IMR-90 (cell line): Measurements from ENCODE around the gene SLC12A4. TPM values are rescaled to one million over a fixed set of nuclear protein-coding genes. Genes with fewer than 3 reads are reported as not detected.

Experiments used
- ATAC-seq: fragments of 200-7000 bp; cut with Tn5 transposase; 2 replicates; pipeline ENCODE4 v1.9.1; 2020; ENCODE audit warnings: low read depth, mild to moderate bottlenecking, moderate library complexity
- Bru-seq: library from RNA; stranded (reverse); fragments of 400-500 nt; gene quantifications from one replicate; lab custom pipeline; 2021; lab: Mats Ljungman, UMichigan
- BruChase-seq, 2 experiments: library from RNA; stranded (reverse); fragments of 400-500 nt; gene quantifications; one replicate each; lab custom pipeline; 2021; lab: Mats Ljungman, UMichigan
- BruUV-seq: library from RNA; stranded (reverse); fragments of 400-500 nt; replicated peaks from 2 replicates; lab custom pipeline; 2021; lab: Mats Ljungman, UMichigan
- CTCF ChIA-PET: fragments of 300-600 bp; formaldehyde crosslinking; extraction: SDS; loops from one replicate; lab custom pipeline; 2021; ENCODE audit warnings: antibody characterized with exemption; lab: Yijun Ruan, JAX
- POLR2A ChIA-PET: fragments of 300-600 bp; sonication (Branson Sonifier 250); formaldehyde crosslinking; loops from one replicate; lab custom pipeline; 2022; ENCODE audit warnings: antibody characterized with exemption; ENCODE audit not compliant: unreplicated experiment; lab: Charles Lee
- DNase-seq: peaks from one replicate; pipeline ENCODE4 v3.0.0; 2013
- H2AFZ ChIP-seq: replicated peaks from 2 replicates; pipeline ENCODE3; 2013; ENCODE audit warnings: low read length, mild to moderate bottlenecking; ENCODE audit not compliant: poor library complexity
- H2AK5ac ChIP-seq: 2 replicates; pipeline ENCODE4 v1.6.1; 2013; ENCODE audit warnings: low read depth, low read length, inconsistent platforms
- H2AK9ac ChIP-seq: replicated peaks from 2 replicates; pipeline ENCODE3; 2013; ENCODE audit warnings: mild to moderate bottlenecking, low read depth, low read length, moderate library complexity; ENCODE audit not compliant: poor library complexity
- H2BK120ac ChIP-seq: 2 replicates; pipeline ENCODE4 v1.6.1; 2013; ENCODE audit warnings: low read depth, low read length, inconsistent platforms
- H2BK15ac ChIP-seq: 3 replicates; pipeline ENCODE4 v1.6.1; 2013; ENCODE audit warnings: low read depth, low read length, inconsistent platforms
- H2BK20ac ChIP-seq: 2 replicates; pipeline ENCODE4 v1.6.1; 2013; ENCODE audit warnings: low read depth, mild to moderate bottlenecking, inconsistent platforms, low read length, moderate library complexity
- H2BK5ac ChIP-seq: 2 replicates; pipeline ENCODE4 v1.6.1; 2013; ENCODE audit warnings: mild to moderate bottlenecking, low read depth, low read length, inconsistent platforms; ENCODE audit not compliant: poor library complexity, severe bottlenecking
- H3K14ac ChIP-seq: replicated peaks from 2 replicates; pipeline ENCODE4 v1.6.1; 2013; ENCODE audit warnings: low read depth, low read length, inconsistent platforms
- H3K18ac ChIP-seq: 2 replicates; pipeline ENCODE4 v1.6.1; 2013; ENCODE audit warnings: low read depth, low read length, control low read depth
- H3K23ac ChIP-seq: 2 replicates; pipeline ENCODE4 v1.6.1; 2013; ENCODE audit warnings: low read depth, low read length, inconsistent platforms
- H3K27ac ChIP-seq: 2 replicates; pipeline ENCODE4 v1.5.1; 2013; ENCODE audit warnings: mild to moderate bottlenecking, control low read depth, low read length; ENCODE audit not compliant: insufficient read depth
- H3K27me3 ChIP-seq: 2 replicates; pipeline ENCODE4 v1.6.1; 2013; ENCODE audit warnings: low read length; ENCODE audit not compliant: control insufficient read depth, insufficient read depth
- H3K36me3 ChIP-seq: 2 replicates; pipeline ENCODE4 v1.6.1; 2013; ENCODE audit warnings: low read length, mixed read lengths; ENCODE audit not compliant: control insufficient read depth, insufficient read depth
- H3K4ac ChIP-seq: 2 replicates; pipeline ENCODE4 v1.6.1; 2013; ENCODE audit warnings: low read depth, low read length, inconsistent platforms
- H3K4me1 ChIP-seq: 2 replicates; pipeline ENCODE4 v1.6.1; 2013; ENCODE audit warnings: low read length, mixed read lengths; ENCODE audit not compliant: control insufficient read depth, insufficient read depth
- H3K4me2 ChIP-seq: 2 replicates; pipeline ENCODE4 v1.6.1; 2013; ENCODE audit warnings: low read depth, mild to moderate bottlenecking, control low read depth, low read length, moderate library complexity
- H3K4me3 ChIP-seq: 2 replicates; pipeline ENCODE4 v1.5.1; 2013; ENCODE audit warnings: low read depth, mild to moderate bottlenecking, control low read depth, low read length, moderate library complexity; ENCODE audit not compliant: insufficient read depth
- H3K56ac ChIP-seq: 2 replicates; pipeline ENCODE4 v1.6.1; 2013; ENCODE audit warnings: low read length, inconsistent platforms; ENCODE audit not compliant: insufficient read depth; ENCODE audit errors: extremely low read depth
- H3K79me1 ChIP-seq, 2 experiments: 2 replicates each; pipeline ENCODE4 v1.6.1; 2013; ENCODE audit warnings: low read length in 2 of 2, inconsistent platforms in 1 of 2, low read depth in 1 of 2
- H3K9ac ChIP-seq: 2 replicates; pipeline ENCODE4 v1.6.1; 2013; ENCODE audit warnings: low read depth, low read length, control low read depth
- H3K9me1 ChIP-seq: 2 replicates; pipeline ENCODE4 v1.6.1; 2013; ENCODE audit warnings: low read length, inconsistent platforms; ENCODE audit not compliant: insufficient read depth
- H3K9me3 ChIP-seq: 2 replicates; pipeline ENCODE4 v1.6.1; 2013; ENCODE audit warnings: low read length; ENCODE audit not compliant: control insufficient read depth, insufficient read depth
- H4K20me1 ChIP-seq: 2 replicates; pipeline ENCODE4 v1.6.1; 2013; ENCODE audit warnings: low read length, inconsistent platforms; ENCODE audit not compliant: insufficient read depth
- H4K5ac ChIP-seq: 2 replicates; pipeline ENCODE4 v1.6.1; 2013; ENCODE audit warnings: mild to moderate bottlenecking, low read depth, low read length, control low read depth
- H4K8ac ChIP-seq, 2 experiments: 2 replicates each; pipeline ENCODE4 v1.6.1; 2013; ENCODE audit warnings: low read depth in 2 of 2, low read length in 2 of 2, control low read depth in 1 of 2, inconsistent platforms in 1 of 2
- H4K91ac ChIP-seq: 2 replicates; pipeline ENCODE4 v1.6.1; 2013; ENCODE audit warnings: low read depth, low read length, inconsistent platforms; ENCODE audit not compliant: insufficient read depth
- MAZ ChIP-seq: IDR thresholded peaks from 2 replicates; pipeline ENCODE4 v1.6.1; 2012; ENCODE audit warnings: low read depth, mild to moderate bottlenecking, low read length, improper control_type of control experiment, moderate library complexity, borderline replicate concordance
- POLR2A ChIP-seq: IDR thresholded peaks from 2 replicates; pipeline ENCODE4 v1.6.1; 2012; ENCODE audit warnings: mild to moderate bottlenecking, low read depth, low read length
- SMC3 ChIP-seq: fragments of 150-350 bp; IDR thresholded peaks from 2 replicates; pipeline ENCODE4 v1.6.1; 2016; ENCODE audit warnings: low read depth, mild to moderate bottlenecking, antibody characterized with exemption, low read length, moderate library complexity
- WGBS, 2 experiments: methylation state at CpG; one replicate each; pipeline versions ENCODE4 v1.1.5 to v1.1.7; 2013; ENCODE audit warnings: missing lambda C conversion rate in 2 of 2; ENCODE audit not compliant: insufficient read length in 1 of 2; ENCODE audit errors: extremely low coverage in 2 of 2; 5-methylcytosine and 5-hydroxymethylcytosine counted together
- dilution Hi-C: fragments of 300-500 bp; cut with HindIII; formaldehyde crosslinking; loops from one replicate; pipeline ENCODE4 v1.14.3; 2018; ENCODE audit warnings: low sequenced_read_pairs; ENCODE audit not compliant: unreplicated experiment
- in situ Hi-C: fragments of 300-500 bp; cut with MboI; formaldehyde crosslinking; loops from 3 replicates; pipeline ENCODE4 v1.14.3; 2019; ENCODE audit warnings: low sequenced_read_pairs, inconsistent platforms, mixed read lengths
- intact Hi-C: fragments of 100-400 bp; cut with micrococcal nuclease; formaldehyde crosslinking; loops from 2 replicates; pipeline ENCODE4 v1.10.0; 2022
- long read RNA-seq: library from polyadenylated mRNA; unstranded; transcript quantifications from one replicate; pipeline ENCODE4 v2.0.0, GENCODE V29; 2021; ENCODE audit not compliant: unreplicated experiment
- polyA plus RNA-seq, 3 experiments: library from polyadenylated mRNA; depleted of rRNA; stranded (reverse); fragments of >200 nt; gene quantifications; 2 replicates each; pipeline ENCODE4 v1.2.3, GENCODE V29; 2012; ENCODE audit warnings: low replicate concordance in 1 of 3
- total RNA-seq: library from RNA; depleted of rRNA; stranded (reverse); fragments of >200 nt; gene quantifications from 2 replicates; pipeline ENCODE4 v1.2.3, GENCODE V29; 2012; rRNA removed

SLC12A4 gene
- total RNA-seq = 36.4 and 36.6 TPM in 2 replicates
- 114 and 132 TPM in 2 replicates for polyA plus RNA-seq (2012; rRNA removed)
- polyA plus RNA-seq (2012; cell fraction: cytosol; rRNA removed) = 47.5 and 51.1 TPM in 2 replicates
- 281 and 488 TPM in 2 replicates for polyA plus RNA-seq (2012; cell fraction: nucleus; rRNA removed; ENCODE audit: low replicate concordance)
- Bru-seq, nascent RNA = percentile 85 among the genes with signal in this experiment
- BruChase-seq, experiment 1, labeled RNA remaining after a 6-hour chase = percentile 90 among the genes with signal in this experiment
- BruChase-seq, experiment 2, labeled RNA remaining after a 2-hour chase = percentile 91 among the genes with signal in this experiment
- long read RNA-seq, full-length matches to known transcripts = 52 of 122 reads
- long read RNA-seq, partial matches to known transcripts = 46 of 122 reads
- long read RNA-seq, other reads (novel, unspliced or antisense) = 24 of 122 reads

GRCh38 chr16:67968400-67969253, at the start of gene SLC12A4:
TSS of gene SLC12A4 (minus strand) at chr16:67968637. CDS start at chr16:67968553, 84 bp downstream.
- Histone ChIP-seq H3K9ac (peak within 1 kb of the TSS; percentile 100), H4K8ac (peak within 1 kb of the TSS; percentile 93 to 96), H2BK5ac (peak within 1 kb of the TSS; percentile 92), H3K18ac (peak within 1 kb of the TSS; percentile 96), H2AFZ (peak within 1 kb of the TSS; percentile 96), H2BK20ac (no peak within 1 kb of the TSS; the same call in 1 of the 2 replicates), H3K4me1 (peaks cover 30% of the 10 kb centered on the region), H3K9me1 (peaks cover 35% of the 10 kb centered on the region), H3K4ac (peak within 1 kb of the TSS; percentile 99), H2BK15ac (peak within 1 kb of the TSS; percentile 95; the same call in 1 of the 3 replicates), H3K23ac (peak within 1 kb of the TSS; percentile 98), H2AK9ac (peak within 1 kb of the TSS; percentile 100), H3K9me3 (no peaks in the 10 kb centered on the region), H2BK120ac (peak within 1 kb of the TSS; percentile 81), H3K27me3 (no peaks in the 10 kb centered on the region), H3K4me2 (peak within 1 kb of the TSS; percentile 93), H3K79me1 (peaks cover 15 to 47% of the 10 kb centered on the region in 2 experiments), H2AK5ac (peak within 1 kb of the TSS; percentile 99), H3K36me3 (peaks cover 10% of the 10 kb centered on the region), H3K14ac (peak within 1 kb of the TSS; percentile 95), H4K20me1 (peaks cover 41% of the 10 kb centered on the region), H4K91ac (peak within 1 kb of the TSS; percentile 95), H3K56ac (peak within 1 kb of the TSS; percentile 85), H4K5ac (peak within 1 kb of the TSS; percentile 98), H3K27ac (peak within 1 kb of the TSS; percentile 99), H3K4me3 (peak within 1 kb of the TSS; percentile 100)
- in situ Hi-C loops (no loop called here), intact Hi-C loops (loop anchor here (10.0 kb wide), 1 partner anchor 256 kb away; no protein-coding TSS in a partner anchor), dilution Hi-C loops (no loop called here)
- DNase-seq (peak; percentile 65), ATAC-seq (peak; percentile 85)
- WGBS, 2 experiments = 6% methylated on average over 28 of the region's 78 CpGs; no CpG with 5 or more reads in 1 of the 2 experiments
- BruUV-seq = no TSS peak
- CTCF ChIA-PET = no interaction called here
- POLR2A ChIA-PET = no interaction called here
- TF ChIP-seq MAZ (peak; percentile 99), POLR2A (peak; percentile 75), SMC3 (no peak)
